K562 (cell line): Measurements from ENCODE around the gene FUBP3. TPM values are rescaled to one million over a fixed set of nuclear protein-coding genes. Genes with fewer than 3 reads are reported as not detected.

ENCODE experiments used
- ATAC-seq: fragments of 200-7000 bp; cut with Tn5 transposase; 3 replicates; pipeline ENCODE4 v1.9.1; 2020; ENCODE audit warnings: moderate library complexity
- BruUV-seq: library from RNA; stranded (reverse); fragments of 400-500 nt; replicated peaks from 2 replicates; lab custom pipeline; 2021; lab: Mats Ljungman, UMichigan
- CTCF ChIA-PET: fragments of 300-600 bp; formaldehyde crosslinking; extraction: SDS; loops from one replicate; lab custom pipeline; 2021; ENCODE audit warnings: low intra/inter-chr PET ratio; lab: Yijun Ruan, JAX
- POLR2A ChIA-PET: fragments of 300-600, 350-650 bp; sonication (Branson Sonifier 250); formaldehyde crosslinking; extraction: SDS; loops from one replicate; lab custom pipeline; 2021; ENCODE audit warnings: antibody characterized with exemption, inconsistent platforms; lab: Yijun Ruan, JAX
- DNase-seq, 4 experiments: peaks; one replicate each; pipeline versions ENCODE4 v3.0.0 to v3.0.0-alpha.2; 2011 to 2018; ENCODE audit warnings: low spot score in 3 of 4, mixed read lengths in 3 of 4; ENCODE audit errors: extremely low read depth in 1 of 4
- FAIRE-seq: peaks from 2 replicates; lab custom pipeline; 2011; peaks lifted over from hg19 to GRCh38; lab: Jason Lieb, UNC
- H2AFZ ChIP-seq: 2 replicates; pipeline ENCODE4 v1.6.0; 2011; ENCODE audit warnings: low read depth, low read length, control low read depth, inconsistent platforms
- H3K27ac ChIP-seq: fragments of 200-600 bp; 3 replicates; pipeline ENCODE4 v1.8.0; 2011; ENCODE audit warnings: low read depth, mild to moderate bottlenecking, control low read depth, inconsistent platforms, low read length, moderate library complexity, mixed read lengths; ENCODE audit errors: extremely low read depth
- H3K27me3 ChIP-seq, 2 experiments: fragments of 300-600 bp in 1 of 2; 2 replicates in 1 of 2; 3 replicates in 1 of 2; pipeline versions ENCODE4 v1.6.0 to v1.8.0; 2011; ENCODE audit warnings: inconsistent platforms in 2 of 2, low read length in 2 of 2, mild to moderate bottlenecking in 1 of 2, mixed read lengths in 1 of 2, moderate library complexity in 1 of 2; ENCODE audit not compliant: control insufficient read depth in 2 of 2, insufficient read depth in 2 of 2
- H3K36me3 ChIP-seq: fragments of 300-600 bp; 3 replicates; pipeline ENCODE4 v1.8.0; 2011; ENCODE audit warnings: mild to moderate bottlenecking, low read length, inconsistent platforms; ENCODE audit not compliant: control insufficient read depth, insufficient read depth
- H3K4me1 ChIP-seq, 2 experiments: fragments of 200-600 bp in 1 of 2; replicated peaks in 1 of 2; 2 replicates in 1 of 2; 3 replicates in 1 of 2; pipeline versions ENCODE4 v1.5.1 to v1.8.0; 2011; ENCODE audit warnings: inconsistent platforms in 2 of 2, low read length in 2 of 2, mild to moderate bottlenecking in 1 of 2, mixed read lengths in 1 of 2, moderate library complexity in 1 of 2; ENCODE audit not compliant: control insufficient read depth in 2 of 2, insufficient read depth in 2 of 2
- H3K4me2 ChIP-seq: 2 replicates; pipeline ENCODE4 v1.6.1; 2011; ENCODE audit warnings: low read length, control low read depth, inconsistent platforms, mixed read lengths; ENCODE audit not compliant: insufficient read depth
- H3K4me3 ChIP-seq: fragments of 200-600 bp; sonication (generic), shearing (Covaris generic); 2 replicates; pipeline ENCODE4 v1.5.1; 2016; ENCODE audit warnings: control low read depth, inconsistent platforms
- H3K79me2 ChIP-seq: fragments of 200-600 bp; 3 replicates; pipeline ENCODE4 v1.8.0; 2011; ENCODE audit warnings: low read length, inconsistent platforms; ENCODE audit not compliant: control insufficient read depth, insufficient read depth
- H3K9ac ChIP-seq, 2 experiments: 2 replicates each; pipeline versions ENCODE4 v1.6.0 to v1.6.1; 2011; ENCODE audit warnings: low read depth in 2 of 2, low read length in 2 of 2, control low read depth in 1 of 2, inconsistent platforms in 1 of 2, mild to moderate bottlenecking in 1 of 2, mixed read lengths in 1 of 2; ENCODE audit not compliant: insufficient read depth in 1 of 2
- H3K9me1 ChIP-seq: one replicate; pipeline ENCODE4 v1.6.0; 2011; ENCODE audit warnings: inconsistent platforms, mild to moderate bottlenecking, low read length, moderate library complexity; ENCODE audit not compliant: control insufficient read depth, insufficient read depth
- H3K9me3 ChIP-seq: replicated peaks from 2 replicates; pipeline ENCODE4 v1.5.1; 2011; ENCODE audit warnings: low read depth, low read length, inconsistent platforms; ENCODE audit not compliant: control insufficient read depth, insufficient read depth
- H4K20me1 ChIP-seq: replicated peaks from 2 replicates; pipeline ENCODE4 v1.6.1; 2011; ENCODE audit warnings: low read length, inconsistent platforms, mixed read lengths; ENCODE audit not compliant: control insufficient read depth, insufficient read depth
- CBX2 ChIP-seq: fragments of 200-600 bp; sonication (generic); IDR thresholded peaks from one replicate; pipeline ENCODE4 v1.6.1; 2012; ENCODE audit warnings: mild to moderate bottlenecking, low read length, inconsistent platforms; ENCODE audit not compliant: insufficient read depth, poor library complexity, severe bottlenecking
- CTBP1 ChIP-seq: fragments of 450-650 bp; IDR thresholded peaks from 2 replicates; pipeline ENCODE4 v1.6.1; 2016; ENCODE audit warnings: borderline replicate concordance
- FOS ChIP-seq: IDR thresholded peaks from 3 replicates; pipeline ENCODE4 v1.6.1; 2011; ENCODE audit not compliant: insufficient read length; ENCODE audit errors: extremely low read depth
- IRF1 ChIP-seq: sonication (generic); formaldehyde crosslinking; IDR thresholded peaks from 2 replicates; pipeline ENCODE4 v1.8.0; 2022; ENCODE audit warnings: missing genetic modification reagents, mild to moderate bottlenecking, borderline replicate concordance
- KDM1A ChIP-seq, 2 experiments: fragments of 450-650 bp; IDR thresholded peaks; 2 replicates each; pipeline ENCODE4 v1.6.1; 2016; ENCODE audit warnings: mild to moderate bottlenecking in 2 of 2
- KLF10 ChIP-seq: fragments of 250-450 bp; sonication (Bioruptor Pico); IDR thresholded peaks from 2 replicates; pipeline ENCODE4 v1.6.1; 2021; ENCODE audit warnings: matching md5 sums
- SMAD1 ChIP-seq: fragments of 150-350 bp; IDR thresholded peaks from 2 replicates; pipeline ENCODE4 v1.6.1; 2014; ENCODE audit warnings: low read length, low read depth; ENCODE audit not compliant: partially characterized antibody
- SRSF1 ChIP-seq: fragments of 200-400 bp; formaldehyde crosslinking; IDR thresholded peaks from 2 replicates; pipeline ENCODE4 v1.6.1; 2017; ENCODE audit warnings: mild to moderate bottlenecking, low read depth, low read length, moderate library complexity
- TCF3 ChIP-seq: sonication (generic); formaldehyde crosslinking; IDR thresholded peaks from 2 replicates; pipeline ENCODE4 v1.4.0; 2020; ENCODE audit warnings: mild to moderate bottlenecking, missing genetic modification reagents
- TEAD4 ChIP-seq, 2 experiments: sonication (generic) in 1 of 2; formaldehyde crosslinking in 1 of 2; IDR thresholded peaks; 2 replicates each; pipeline versions ENCODE4 v1.6.1 to v1.8.0; 2012 to 2022; ENCODE audit warnings: borderline replicate concordance in 1 of 2, inconsistent platforms in 1 of 2, low read length in 1 of 2, mild to moderate bottlenecking in 1 of 2, missing genetic modification reagents in 1 of 2
- ZKSCAN8 ChIP-seq: fragments of 200-800 bp; sonication (Bioruptor generic); IDR thresholded peaks from 2 replicates; pipeline ENCODE4 v1.6.1; 2016; ENCODE audit warnings: missing genetic modification characterization, missing compliant biosample characterization
- ZNF232 ChIP-seq: sonication (generic); formaldehyde crosslinking; IDR thresholded peaks from 2 replicates; pipeline ENCODE4 v1.8.0; 2022; ENCODE audit warnings: mild to moderate bottlenecking, missing genetic modification reagents
- ZNF644 ChIP-seq: fragments of 200-800 bp; sonication (Bioruptor generic); IDR thresholded peaks from 2 replicates; pipeline ENCODE4 v1.6.1; 2016; ENCODE audit warnings: low read depth, missing genetic modification characterization, missing compliant biosample characterization
- ZNF76 ChIP-seq: fragments of 250-450 bp; sonication (Bioruptor Pico); IDR thresholded peaks from 2 replicates; pipeline ENCODE4 v1.4.0; 2020; ENCODE audit warnings: mild to moderate bottlenecking, moderate library complexity, borderline replicate concordance
- WGBS: fragments of 100-300 bp; shearing (Covaris generic); methylation state at CpG from one replicate; pipeline ENCODE4 v1.1.6; 2016; ENCODE audit warnings: low coverage, mixed read lengths; ENCODE audit not compliant: insufficient coverage; ENCODE audit errors: missing lambda C conversion rate; 5-methylcytosine and 5-hydroxymethylcytosine counted together
- in situ Hi-C: fragments of 300-500 bp; cut with MboI; formaldehyde crosslinking; loops from 4 replicates; pipeline ENCODE4 v1.15.0; 2018; ENCODE audit warnings: inconsistent platforms, mixed read lengths
- intact Hi-C: fragments of 100-400 bp; cut with micrococcal nuclease; formaldehyde crosslinking; loops from 2 replicates; pipeline ENCODE4 v1.14.2; 2022
- polyA plus RNA-seq, 8 experiments: library from polyadenylated mRNA; depleted of rRNA in 4 of 8; stranded (reverse) in 5 of 8; unstranded in 3 of 8; fragments of >200 nt; fragmentation: Nextera tagmentation in 2 of 8; fragmentation: Illumina TruSeq in 1 of 8; extraction: Ambion mirVana in 2 of 8; extraction: Trizol in 1 of 8; gene quantifications; 2 replicates each; pipeline versions ENCODE4 v1.2.1 to v1.2.3, GENCODE V29; 2011 to 2014; ENCODE audit warnings: inconsistent platforms in 1 of 8, missing spikeins in 1 of 8
- total RNA-seq, 7 experiments: library from RNA; depleted of rRNA in 6 of 7; stranded (reverse); fragments of >200 nt in 6 of 7; fragmentation: Illumina TruSeq in 2 of 7; extraction: Trizol in 2 of 7; gene quantifications; 2 replicates each; pipeline versions ENCODE4 v1.2.1 to v1.2.3, GENCODE V29; 2011 to 2021; ENCODE audit warnings: low replicate concordance in 1 of 7

Gene FUBP3
- total and polyA plus RNA-seq, 9 of the 15 experiments (the other 6 are each of a cell fraction or from before 2014, with no cell fraction given): 3.0 to 64.0 (median 48.1) TPM

- TF ChIP-seq FOS (no peak), ZKSCAN8 (CRISPR knock-in tag) (no peak), SRSF1 (no peak), TCF3 (CRISPR knock-in tag) (no peak), KDM1A (IDR thresholded peaks at IDR 0.05) (no peak), CBX2 (no peak), CTBP1 (no peak), TEAD4 (IDR thresholded peaks at IDR 0.05; ENCODE audit: low read length) (no peak), TEAD4 (CRISPR knock-in tag; IDR thresholded peaks at IDR 0.05; ENCODE audit: borderline replicate concordance) (no peak), IRF1 (CRISPR knock-in tag) (no peak), ZNF644 (tag) (no peak), ZNF232 (CRISPR knock-in tag) (no peak), ZNF76 (no peak), SMAD1 (no peak), KLF10 (CRISPR knock-in tag) (no peak)
- TF ChIP-seq, all 486 proteins: peak for 0
- H3K36me3 ChIP-seq: no peaks in the 10 kb centered on the region
- no peak for FAIRE-seq
- H3K4me2 ChIP-seq: no peak overlapping the region
- DNase-seq: no peak
- no TSS peak for BruUV-seq
- H3K9me1 ChIP-seq: no peaks in the 10 kb centered on the region
- no peak overlapping the region for H2AFZ ChIP-seq
- ChIA-PET CTCF (no interaction called here), POLR2A (interaction anchor here (0.6 kb wide), 1 partner anchor 88 kb away, joined by 3 read pairs; no protein-coding TSS in a partner anchor)
- H4K20me1 ChIP-seq: no peaks in the 10 kb centered on the region
- peaks cover 0 to 7% of the 10 kb centered on the region in 2 experiments; a peak in 3 of 5 replicates for H3K4me1 ChIP-seq
- 0 out of 2 replicates have a peak, but pooled peaks cover 4% of the 10 kb centered on the region for H3K9me3 ChIP-seq
- no peaks in the 10 kb centered on the region for H3K79me2 ChIP-seq
- in situ Hi-C loops: no loop called here
- no peak overlapping the region; a peak in 1 of 4 replicates for H3K9ac ChIP-seq
- peaks cover 0 to 22% of the 10 kb centered on the region in 2 experiments; a peak in 2 of 5 replicates for H3K27me3 ChIP-seq
- ATAC-seq: no peak
- WGBS: 47% methylated on average over 5 of the region's 6 CpGs
- intact Hi-C loops: no loop called here
- H3K27ac ChIP-seq: no peak overlapping the region
- H3K4me3 ChIP-seq: no peak overlapping the region
These were observed 22.3 kb upstream of the FUBP3 start for GRCh38 chr9:130557077-130557468.
